Heart left ventricle (tissue), 16 donors: ENCODE data around the gene DYNLT1. TPM values are rescaled to one million over a fixed set of nuclear protein-coding genes. Genes with fewer than 3 reads are reported as not detected.

Experiments
- ATAC-seq, 4 donors: fragments of 200-7000 bp; cut with Tn5 transposase; one replicate each; pipeline ENCODE4 v1.9.1; 2020 to 2022; ENCODE audit warnings: moderate library complexity in 4 of 4, mild to moderate bottlenecking in 3 of 4, moderate number of reproducible peaks in 1 of 4
- DNase-seq, 5 donors: peaks; one replicate each; pipeline ENCODE4 v3.0.0-alpha.2; 2020
- H3K27ac ChIP-seq, 12 donors: fragments of 200-600 bp; sonication (generic) in 4 of 12; one replicate each; pipeline versions ENCODE4 v1.5.0 to v1.8.0; 2016 to 2022; ENCODE audit warnings: mild to moderate bottlenecking in 2 of 12
- H3K27me3 ChIP-seq, 9 donors: fragments of 200-600 bp; sonication (generic) in 2 of 9; one replicate each; pipeline versions ENCODE4 v1.5.1 to v1.8.0; 2016 to 2022; ENCODE audit warnings: mild to moderate bottlenecking in 3 of 9
- H3K36me3 ChIP-seq, 9 donors: fragments of 200-600 bp; sonication (generic) in 2 of 9; one replicate each; pipeline versions ENCODE4 v1.5.0 to v1.8.0; 2018 to 2022; ENCODE audit warnings: mild to moderate bottlenecking in 2 of 9
- H3K4me1 ChIP-seq, 12 donors: fragments of 200-600 bp; sonication (generic) in 4 of 12; one replicate each; pipeline versions ENCODE4 v1.5.0 to v1.8.0; 2016 to 2022; ENCODE audit warnings: mild to moderate bottlenecking in 3 of 12
- H3K4me3 ChIP-seq, 12 donors: fragments of 200-600 bp; sonication (generic) in 4 of 12; one replicate each; pipeline versions ENCODE4 v1.5.0 to v1.8.0; 2017 to 2022; ENCODE audit warnings: mild to moderate bottlenecking in 9 of 12, moderate library complexity in 4 of 12
- H3K9me3 ChIP-seq, 12 donors: fragments of 200-600 bp; sonication (generic) in 4 of 12; one replicate each; pipeline versions ENCODE4 v1.5.0 to v1.8.0; 2016 to 2022; ENCODE audit warnings: mild to moderate bottlenecking in 1 of 12
- POLR2A ChIP-seq, 2 donors: fragments of 450-650 bp; IDR thresholded peaks; one replicate each; pipeline ENCODE4 v1.6.1; 2017; ENCODE audit warnings: antibody characterized with exemption in 2 of 2, mild to moderate bottlenecking in 2 of 2, moderate library complexity in 2 of 2
- WGBS, 4 donors: extraction: QIAGEN DNeasy Blood & Tissue Kit in 2 of 4; methylation state at CpG; one replicate each; pipeline versions ENCODE4 v1.1.5 to v1.1.7; 2013 to 2018; 5-methylcytosine and 5-hydroxymethylcytosine counted together
- intact Hi-C, 10 donors: fragments of 100-400 bp; cut with DNase I; formaldehyde crosslinking; loops; one replicate each; pipeline versions ENCODE4 v1.11.1 to v1.14.2; 2022
- polyA plus RNA-seq, 2 donors: library from polyadenylated mRNA; stranded (reverse); fragments of 200-250 nt; gene quantifications; one replicate each; pipeline ENCODE4 v1.2.3, GENCODE V29; 2013
- total RNA-seq, 9 donors: library from RNA; depleted of rRNA in 2 of 9; stranded (reverse); fragments of >200 nt in 2 of 9; fragmentation: NEBNext Ultra II Directional in 3 of 9; extraction: Animal tissue kit (Norgen Biotek cat#: 25700) in 3 of 9; gene quantifications; one replicate each; pipeline versions ENCODE4 v1.1.0 to v1.2.4, GENCODE V29; 2016 to 2023
- TF ChIP-seq, protein P1 (sequence below), 12 donors: fragments of 200-600 bp; sonication (generic) in 4 of 12; IDR thresholded peaks; one replicate each; pipeline versions ENCODE4 v1.5.0 to v1.8.0; 2018 to 2022; ENCODE audit warnings: antibody characterized with exemption in 12 of 12, mild to moderate bottlenecking in 5 of 12
- donor health status: ischemic (EF 13 %, LVEDD 7.1; RV severe dilation, severe dysfunction).
- donor health status: healthy with polysubstance abuse.
- donor health status: DM: no; HTN: yes; CAD: no.
- donor health status: DM: no; HTN: no; CAD: no.
- donor health status: ischemic (EF 25% LVEDD 6.9; RV normal size, moderate dysfunction).
- donor health status: ischemic (EF 25% LVEDD 5.7; RV mildly dilated, moderate dysfunction).
- donor health status: healthy.
- donor health status: DM: yes; HTN: yes; CAD: no.
- donor health status: ischemic (EF 35%, LVEDD 5.7; RV mildly dilated, moderate dysfunction).
- donor health status: nonischemic (EF 11% LVEDD 7.7; RV severe dilation, severe dysfunction).
- donor health status: DM: yes; HTN: yes; CAD: no.
- donor health status: PGD.
- donor health status: ischemic (EF 29% LVEDD 5.4; RV normal size, mild dysfunction).
- donor health status: nonischemic (EF 23%, LVEDD 6.1; RV moderate dilation, normal function).

The DYNLT1 gene
- total and polyA plus RNA-seq, 11 donors = 68.4 to 177 (median 125) TPM

DNA sequence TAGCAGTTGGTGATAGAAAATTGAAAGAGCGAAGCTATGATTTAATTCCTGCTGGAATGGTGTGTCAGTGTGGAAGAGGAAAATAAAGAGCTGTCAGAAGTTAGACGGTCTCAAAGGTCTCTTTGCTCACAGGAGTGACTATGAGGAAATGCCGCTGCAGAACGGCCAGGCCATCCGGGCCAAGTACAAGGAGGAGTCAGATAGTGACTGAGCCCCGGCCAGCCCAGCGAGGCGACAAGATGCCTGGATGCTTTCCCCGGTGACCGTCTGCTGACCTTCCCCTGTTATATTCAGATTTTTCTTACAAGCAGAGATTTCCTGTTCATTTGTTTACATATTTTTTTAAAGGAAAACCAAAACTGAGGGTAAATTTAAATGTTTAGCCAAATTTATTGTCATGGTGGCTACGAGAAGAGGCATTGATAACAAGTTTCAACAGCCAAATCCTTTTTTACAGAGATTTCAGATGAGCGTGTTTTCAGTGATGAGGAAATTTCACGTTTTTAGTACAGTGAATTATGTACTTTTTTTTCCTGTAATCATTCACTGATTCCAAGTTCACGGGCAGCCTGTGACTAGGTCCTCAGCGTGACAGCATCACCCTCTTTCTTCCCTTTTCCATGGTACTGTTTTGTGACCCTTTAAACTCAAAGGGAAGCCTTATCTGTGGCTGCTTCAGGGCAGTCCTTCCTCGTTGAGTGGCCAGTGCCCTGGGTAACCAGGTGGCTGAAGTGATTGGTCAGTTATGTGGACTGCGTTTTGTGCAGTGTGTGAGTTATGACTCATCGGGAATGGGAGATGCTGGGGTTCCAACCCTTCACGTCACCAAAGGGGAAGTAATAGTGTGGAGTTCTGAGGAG, 12.6 kb downstream of the DYNLT1 start:
- TF ChIP-seq POLR2A (IDR thresholded peaks at IDR 0.05) = no peak
- TF ChIP-seq, protein P1, sequence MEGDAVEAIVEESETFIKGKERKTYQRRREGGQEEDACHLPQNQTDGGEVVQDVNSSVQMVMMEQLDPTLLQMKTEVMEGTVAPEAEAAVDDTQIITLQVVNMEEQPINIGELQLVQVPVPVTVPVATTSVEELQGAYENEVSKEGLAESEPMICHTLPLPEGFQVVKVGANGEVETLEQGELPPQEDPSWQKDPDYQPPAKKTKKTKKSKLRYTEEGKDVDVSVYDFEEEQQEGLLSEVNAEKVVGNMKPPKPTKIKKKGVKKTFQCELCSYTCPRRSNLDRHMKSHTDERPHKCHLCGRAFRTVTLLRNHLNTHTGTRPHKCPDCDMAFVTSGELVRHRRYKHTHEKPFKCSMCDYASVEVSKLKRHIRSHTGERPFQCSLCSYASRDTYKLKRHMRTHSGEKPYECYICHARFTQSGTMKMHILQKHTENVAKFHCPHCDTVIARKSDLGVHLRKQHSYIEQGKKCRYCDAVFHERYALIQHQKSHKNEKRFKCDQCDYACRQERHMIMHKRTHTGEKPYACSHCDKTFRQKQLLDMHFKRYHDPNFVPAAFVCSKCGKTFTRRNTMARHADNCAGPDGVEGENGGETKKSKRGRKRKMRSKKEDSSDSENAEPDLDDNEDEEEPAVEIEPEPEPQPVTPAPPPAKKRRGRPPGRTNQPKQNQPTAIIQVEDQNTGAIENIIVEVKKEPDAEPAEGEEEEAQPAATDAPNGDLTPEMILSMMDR (IDR thresholded peaks at IDR 0.05) = no peak
- 19 to 35% (median 25%) methylated on average over 19 of the region's 19 CpGs for WGBS, 4 donors
- peak overlapping the region; percentile 24 to 88 (median 74) for H3K27ac ChIP-seq
- no peaks in the 10 kb centered on the region for H3K27me3 ChIP-seq
- H3K4me3 ChIP-seq = peak overlapping the region in 4 of 12 donors; percentile 0 to 30 (median 22)
- H3K9me3 ChIP-seq = no peaks in the 10 kb centered on the region
- H3K4me1 ChIP-seq = peaks cover 0 to 38% (median 20%) of the 10 kb centered on the region in 12 donors
- H3K36me3 ChIP-seq = peaks cover 0 to 90% (median 40%) of the 10 kb centered on the region in 9 donors
- DNase-seq = peak; percentile 81 to 89 (median 86)
- ATAC-seq = peak; percentile 89 to 91 (median 90)
- intact Hi-C loops = loop anchor here in 3 of 10 donors (2.0 to 10.0 kb wide), 3 partner anchors 53 to 60 kb away; no protein-coding TSS in a partner anchor

DNA sequence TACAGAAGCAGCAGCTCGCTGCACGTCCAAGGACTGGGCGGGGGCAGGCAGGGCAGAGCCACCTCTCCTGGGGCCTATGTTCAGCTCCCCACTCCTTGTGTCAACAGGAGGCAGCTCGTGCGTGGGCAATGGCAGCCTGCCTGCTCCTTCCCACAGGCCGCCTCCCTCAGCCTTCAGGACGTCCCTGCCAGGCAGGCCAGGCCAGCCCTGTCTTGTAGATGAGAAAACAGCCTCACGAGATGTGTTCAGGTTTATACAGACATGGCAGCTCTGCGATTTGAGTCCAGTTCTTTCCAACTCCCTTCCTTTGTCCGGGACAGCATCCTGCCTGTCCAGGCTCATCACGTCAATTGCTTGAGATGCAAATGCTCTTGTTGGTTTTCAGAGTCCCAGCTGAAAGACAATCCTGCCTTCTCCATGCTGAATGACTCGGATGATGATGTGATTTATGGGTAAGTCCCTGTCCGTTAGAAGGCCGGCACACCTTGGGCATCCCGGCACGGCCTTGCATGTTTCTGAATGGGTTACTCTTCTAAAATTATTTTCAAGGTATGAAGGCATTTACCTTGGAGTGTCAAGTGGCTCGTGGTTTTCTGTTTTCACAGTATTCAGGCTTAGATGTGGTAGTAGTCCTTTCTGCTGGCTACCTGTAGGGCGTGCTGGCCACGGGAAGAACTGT, 13.5 kb downstream of the DYNLT1 start:
- H3K4me1 ChIP-seq = peaks cover 0 to 38% (median 20%) of the 10 kb centered on the region in 12 donors
- peak overlapping the region in 2 of 12 donors; percentile 0 to 30 for H3K4me3 ChIP-seq
- H3K27ac ChIP-seq = peak overlapping the region; percentile 24 to 88 (median 74)
- ATAC-seq (peak in 3 of 4 donors; percentile 45 to 47 (median 45)), DNase-seq (peak in 4 of 5 donors; percentile 56 to 79 (median 71))
- no peaks in the 10 kb centered on the region for H3K27me3 ChIP-seq
- TF ChIP-seq, protein P1 (IDR thresholded peaks at IDR 0.05) = peak in 1 of 12 donors; percentile 8
- no peak for TF ChIP-seq POLR2A (IDR thresholded peaks at IDR 0.05)
- intact Hi-C loops = loop anchor here in 3 of 10 donors (2.0 to 10.0 kb wide), 3 partner anchors 54 to 61 kb away; no protein-coding TSS in a partner anchor
- H3K36me3 ChIP-seq = peaks cover 0 to 90% (median 37%) of the 10 kb centered on the region in 9 donors
- no peaks in the 10 kb centered on the region for H3K9me3 ChIP-seq
- 55 to 69% (median 59%) methylated on average over 17 to 19 of the region's 19 CpGs for WGBS, 4 donors

DNA sequence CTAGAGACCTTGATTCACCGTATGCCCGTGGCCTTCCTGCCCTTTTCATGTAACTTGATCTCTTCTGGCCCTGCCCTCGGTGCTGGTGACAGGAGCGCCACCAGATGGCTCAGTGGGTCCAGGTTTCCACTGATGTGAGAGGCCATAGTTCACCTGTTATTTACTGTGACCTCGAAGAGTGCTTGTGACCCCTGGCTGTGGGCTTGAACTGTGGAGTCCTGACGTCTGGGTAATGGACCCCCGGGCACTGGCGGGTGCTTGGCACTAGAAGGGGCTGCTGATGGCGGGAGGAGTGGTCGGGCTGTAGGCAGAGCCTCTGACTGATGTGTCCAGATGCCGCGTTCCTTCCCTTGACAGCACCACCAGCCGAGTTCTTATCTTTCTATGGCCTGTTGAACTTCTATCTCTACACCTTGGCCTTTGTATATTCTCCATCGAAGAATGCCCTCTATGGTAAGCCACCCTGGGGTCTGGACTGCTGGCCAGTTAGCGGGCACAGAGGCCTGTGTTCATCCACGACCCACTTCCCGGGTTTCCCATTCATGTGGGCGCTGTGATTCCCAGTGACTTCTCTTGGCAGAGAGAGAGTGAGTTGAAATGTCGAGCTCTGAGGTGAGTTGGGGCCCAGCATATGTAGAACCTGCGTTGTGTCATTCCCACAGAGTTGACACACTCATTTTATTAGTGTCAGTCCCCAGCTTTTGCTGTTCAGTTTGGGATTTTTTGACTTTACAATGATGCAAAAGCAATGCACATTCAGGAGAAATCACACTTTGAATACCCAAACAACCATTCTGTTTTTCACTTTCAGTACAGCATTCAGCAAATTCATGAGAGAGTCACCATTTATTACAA, 14.9 kb downstream of the DYNLT1 start:
- peaks cover 0 to 38% (median 20%) of the 10 kb centered on the region in 12 donors for H3K4me1 ChIP-seq
- intact Hi-C loops = loop anchor here in 7 of 10 donors (1.0 to 10.0 kb wide), 5 partner anchors 55 to 63 kb away; no protein-coding TSS in a partner anchor
- peaks cover 0 to 88% (median 28%) of the 10 kb centered on the region in 9 donors for H3K36me3 ChIP-seq
- no peaks in the 10 kb centered on the region for H3K9me3 ChIP-seq
- WGBS, 4 donors = 83 to 90% (median 85%) methylated on average over 18 to 20 of the region's 20 CpGs
- peak in 3 of 4 donors; percentile 49 to 53 (median 49) for ATAC-seq
- TF ChIP-seq, protein P1 (IDR thresholded peaks at IDR 0.05) = peak in 9 of 12 donors; percentile 22 to 53 (median 37)
- no peak for TF ChIP-seq POLR2A (IDR thresholded peaks at IDR 0.05)
- no peaks in the 10 kb centered on the region for H3K27me3 ChIP-seq
- H3K4me3 ChIP-seq = no peak overlapping the region
- DNase-seq = peak in 1 of 5 donors; percentile 63
- H3K27ac ChIP-seq = no peak overlapping the region
